ENCODE measurements around the gene ZNF407.

DNA sequence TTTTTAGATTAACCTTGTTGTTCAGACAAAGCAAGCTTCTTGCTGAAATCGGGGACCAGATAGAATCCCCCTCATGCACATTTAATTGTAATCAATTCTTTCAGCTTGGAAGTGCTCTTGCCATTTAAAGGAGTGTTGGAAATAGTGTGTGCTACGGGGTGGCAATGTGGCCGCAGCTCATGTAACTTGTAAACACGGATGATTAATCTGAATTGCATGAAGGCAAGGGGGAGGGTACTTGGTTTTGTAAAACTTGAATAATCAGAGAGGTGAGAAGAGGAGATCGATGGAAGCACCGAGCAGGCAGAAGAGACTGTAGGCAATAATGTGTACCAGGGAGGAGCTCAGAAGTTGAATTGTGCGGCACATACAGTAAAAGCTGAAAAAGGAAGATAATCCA is 337.8 kb downstream of the ZNF407 start:
- TF ChIP-seq CTCF (IDR thresholded peaks at IDR 0.05; ENCODE audit: low read length) = no peak
- TF ChIP-seq EZH2 (optimal IDR thresholded peaks at IDR 0.05; ENCODE audit: low read depth, low read length) = no peak
- no peak for TF ChIP-seq EZH2phosphoT487 (IDR thresholded peaks at IDR 0.05; ENCODE audit: low read length)

Measured in MM.1S (cell line).